Activated naive CD4-positive, alpha-beta T cell treated with anti-CD3 and anti-CD28 coated beads for 36 hours (primary cell): ENCODE results near the gene POLE. TPM values are rescaled to one million over a fixed set of nuclear protein-coding genes. Genes with fewer than 3 reads are reported as not detected.

Experiments
- CTCF ChIA-PET: fragments of 350-600 bp; sonication (Branson Sonifier 250); formaldehyde crosslinking; loops from one replicate; lab custom pipeline; 2021; ENCODE audit warnings: antibody characterized with exemption; lab: Charles Lee
- DNase-seq: peaks from one replicate; pipeline ENCODE4 v3.0.0-alpha.2; 2020
- H3K27ac Mint-ChIP-seq: one replicate; pipeline ENCODE4 v1.8.0; 2021; ENCODE audit warnings: mild to moderate bottlenecking, mixed read lengths
- H3K27me3 Mint-ChIP-seq: one replicate; pipeline ENCODE4 v1.8.0; 2021; ENCODE audit warnings: low read depth, mixed read lengths
- H3K36me3 Mint-ChIP-seq: one replicate; pipeline ENCODE4 v1.8.0; 2021; ENCODE audit warnings: low read depth, mixed read lengths
- H3K4me1 Mint-ChIP-seq: one replicate; pipeline ENCODE4 v1.8.0; 2021; ENCODE audit warnings: low read depth, mixed read lengths
- H3K4me3 Mint-ChIP-seq: one replicate; pipeline ENCODE4 v1.8.0; 2021; ENCODE audit warnings: mild to moderate bottlenecking, moderate library complexity, mixed read lengths
- H3K9me3 Mint-ChIP-seq: one replicate; pipeline ENCODE4 v1.8.0; 2021; ENCODE audit warnings: mixed read lengths
- intact Hi-C: fragments of 100-400 bp; cut with micrococcal nuclease; formaldehyde crosslinking; loops from one replicate; pipeline ENCODE4 v1.15.1; 2023
- total RNA-seq, 2 experiments: library from RNA; stranded (reverse); gene quantifications; one replicate each; pipeline ENCODE4 v1.2.3, GENCODE V29; 2021

The POLE gene
- total RNA-seq, 2 experiments from 2014 or later = 118 to 121 TPM

DNA sequence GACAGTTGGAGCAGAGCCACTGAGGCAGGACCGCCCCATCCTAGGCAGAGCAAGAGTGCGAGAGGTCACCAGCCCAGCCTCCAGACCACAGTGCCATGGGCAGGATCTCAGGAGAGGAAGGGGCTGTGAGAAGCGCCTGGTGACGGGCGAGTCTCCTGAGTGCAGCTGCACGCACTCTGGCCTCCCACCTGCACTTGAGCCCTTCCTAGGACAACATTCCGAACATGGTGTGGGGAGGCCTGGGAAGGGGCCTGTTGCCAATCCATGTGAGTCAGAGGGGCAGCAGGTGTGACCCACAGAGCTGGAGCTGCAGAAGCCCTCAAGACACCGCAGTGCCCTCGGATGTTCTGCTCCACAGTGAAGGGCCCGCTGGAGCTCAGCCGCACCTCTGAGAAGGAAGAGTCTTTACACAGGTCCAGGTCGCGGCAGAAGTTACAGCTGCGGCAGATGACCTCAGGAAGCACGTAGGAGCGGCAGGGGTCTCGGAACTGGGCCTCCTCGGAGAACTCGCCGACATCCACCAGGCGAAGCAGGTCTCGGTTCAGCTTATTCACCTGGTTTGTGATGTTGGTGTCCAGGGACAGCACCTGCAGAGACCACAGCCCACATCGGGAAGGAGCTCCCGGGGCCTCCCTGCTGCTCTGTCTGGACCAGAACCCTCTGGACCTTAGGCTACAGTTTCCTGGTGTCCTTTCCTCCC lies 61.3 kb downstream of the POLE start:
- H3K36me3 Mint-ChIP-seq = peaks cover 23% of the 10 kb centered on the region
- intact Hi-C loops = no loop called here
- no peak overlapping the region for H3K4me3 Mint-ChIP-seq
- H3K4me1 Mint-ChIP-seq = peaks cover 1% of the 10 kb centered on the region
- no peak overlapping the region for H3K27ac Mint-ChIP-seq
- H3K27me3 Mint-ChIP-seq = peaks cover 1% of the 10 kb centered on the region
- CTCF ChIA-PET = interaction anchor here (1.0 kb wide), 1 partner anchor 65 kb away, joined by 3 read pairs; no protein-coding TSS in a partner anchor
- H3K9me3 Mint-ChIP-seq = no peaks in the 10 kb centered on the region
- no peak for DNase-seq

DNA sequence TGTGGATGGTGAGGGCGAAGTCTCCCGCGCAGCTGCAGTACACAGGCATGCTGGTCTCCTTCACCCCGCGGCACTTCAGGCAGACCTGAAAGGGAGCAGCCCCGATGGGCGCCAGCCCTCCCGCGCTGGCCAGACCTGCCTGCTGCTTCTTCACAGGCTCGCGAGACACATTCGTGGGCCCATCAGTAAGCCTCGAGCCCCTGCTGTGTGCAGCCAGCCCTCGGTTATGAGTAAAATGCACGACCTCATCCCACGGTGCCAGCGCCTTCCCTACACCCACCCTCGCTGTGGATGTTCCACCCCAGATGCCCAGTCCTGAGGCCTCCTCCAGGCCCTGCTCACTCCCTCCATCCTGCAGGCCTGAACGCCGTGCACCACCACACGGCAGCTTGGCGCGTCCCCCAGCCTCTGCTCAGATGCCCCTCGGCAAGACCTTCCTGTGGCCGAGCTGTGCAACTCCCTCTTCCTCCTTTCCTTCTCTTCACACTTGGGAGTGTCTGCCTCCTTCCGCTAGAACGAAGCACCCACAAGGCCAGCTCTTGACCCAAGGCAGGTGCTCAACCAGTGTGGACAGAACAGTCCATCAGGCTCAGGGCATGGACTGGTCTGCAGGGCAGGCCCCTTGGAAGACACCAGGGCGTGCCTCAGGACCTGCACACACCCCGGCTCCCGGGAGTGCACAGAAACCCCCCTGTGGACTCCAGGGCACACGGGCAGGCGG lies 62.1 kb downstream of the POLE start:
- no peak overlapping the region for H3K27ac Mint-ChIP-seq
- H3K4me1 Mint-ChIP-seq = peaks cover 1% of the 10 kb centered on the region
- CTCF ChIA-PET = interaction anchor here (1.0 kb wide), 1 partner anchor 64 kb away, joined by 3 read pairs; no protein-coding TSS in a partner anchor
- H3K27me3 Mint-ChIP-seq = peaks cover 2% of the 10 kb centered on the region
- H3K9me3 Mint-ChIP-seq = no peaks in the 10 kb centered on the region
- no peak for DNase-seq
- no peak overlapping the region for H3K4me3 Mint-ChIP-seq
- intact Hi-C loops = no loop called here
- peaks cover 19% of the 10 kb centered on the region for H3K36me3 Mint-ChIP-seq

DNA sequence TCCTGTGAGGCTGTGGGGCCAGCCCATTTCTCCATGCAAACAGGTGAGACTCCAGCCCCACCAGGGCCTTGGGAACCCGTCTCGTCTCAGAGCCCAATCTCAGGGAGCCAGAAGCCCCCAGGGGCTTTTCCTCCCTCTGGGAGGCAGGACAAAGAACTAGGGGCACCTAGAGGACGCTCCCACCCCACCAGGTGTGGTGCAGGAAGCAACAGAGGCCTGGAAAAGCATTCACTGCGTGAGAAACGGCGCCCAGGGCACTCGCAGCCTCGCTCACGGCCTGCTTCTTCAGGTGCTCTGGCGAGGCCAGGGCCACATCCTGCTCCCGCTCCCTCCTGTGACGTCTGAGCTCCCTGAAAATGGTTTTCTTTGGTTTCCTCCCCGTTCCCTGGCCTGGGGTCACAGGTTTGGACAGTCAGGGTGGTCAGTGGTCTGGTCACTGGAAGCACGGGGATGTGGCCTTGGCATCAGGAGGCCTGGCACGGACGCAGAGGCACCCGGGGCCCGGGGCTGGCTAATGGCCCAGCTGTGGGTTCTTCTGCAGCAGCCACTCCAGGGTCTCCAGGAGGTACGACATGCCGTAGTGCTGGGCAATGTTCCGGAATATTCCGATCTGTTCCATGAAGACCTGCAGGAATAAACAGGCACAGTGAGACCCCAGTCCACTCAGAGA lies 62.8 kb downstream of the POLE start:
- Mint-ChIP-seq H3K27ac (no peak overlapping the region), H3K9me3 (no peaks in the 10 kb centered on the region), H3K36me3 (peaks cover 12% of the 10 kb centered on the region), H3K4me3 (no peak overlapping the region), H3K4me1 (peaks cover 1% of the 10 kb centered on the region), H3K27me3 (peaks cover 2% of the 10 kb centered on the region)
- no peak for DNase-seq
- CTCF ChIA-PET = no interaction called here
- intact Hi-C loops = no loop called here

DNA sequence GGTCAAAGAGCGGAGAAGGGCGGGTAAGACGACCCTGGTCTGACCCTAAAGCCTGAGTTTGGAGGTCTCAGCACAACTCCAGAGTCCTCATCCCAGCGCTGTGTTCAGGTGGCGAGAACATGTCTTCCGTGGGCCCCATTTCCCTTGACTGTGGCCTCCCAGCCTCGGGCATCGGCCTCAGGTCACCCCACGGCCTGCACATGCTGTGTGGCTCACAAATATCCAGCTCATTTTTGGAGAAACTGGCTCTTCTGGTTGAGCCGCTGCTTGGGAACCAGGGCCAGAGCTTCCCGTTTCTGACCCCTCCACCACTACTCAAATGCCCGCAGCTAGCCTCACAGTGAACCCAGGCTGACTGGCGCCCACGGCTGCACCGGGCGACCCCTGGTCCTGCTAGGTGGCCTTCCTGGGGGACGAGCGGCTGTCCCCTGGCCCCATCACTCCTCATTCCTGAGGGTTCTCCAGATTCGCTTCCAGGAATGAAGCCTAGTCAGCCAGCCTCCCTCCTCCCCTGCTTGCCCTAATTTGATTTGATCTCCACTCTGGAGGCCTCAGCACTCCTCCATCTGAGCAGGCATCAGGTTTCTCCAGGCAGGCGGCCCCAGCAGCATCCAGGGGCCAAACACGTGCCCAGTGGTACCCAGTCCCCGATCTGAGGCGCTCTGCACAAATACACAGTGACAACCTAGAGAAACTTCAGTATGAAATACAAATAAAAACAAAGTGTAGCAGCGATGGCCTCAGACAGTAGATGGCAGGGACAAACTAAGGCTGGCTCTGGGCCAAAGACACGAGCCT lies 63.9 kb downstream of the POLE start:
- Mint-ChIP-seq H3K4me1 (peaks cover 1% of the 10 kb centered on the region), H3K36me3 (peaks cover 10% of the 10 kb centered on the region), H3K4me3 (no peak overlapping the region), H3K27me3 (peaks cover 2% of the 10 kb centered on the region), H3K27ac (peak overlapping the region; percentile 18), H3K9me3 (no peaks in the 10 kb centered on the region)
- CTCF ChIA-PET = interaction anchor here (1.0 kb wide), 1 partner anchor 8 kb away, joined by 3 read pairs; no protein-coding TSS in a partner anchor
- intact Hi-C loops = no loop called here
- DNase-seq = no peak

DNA sequence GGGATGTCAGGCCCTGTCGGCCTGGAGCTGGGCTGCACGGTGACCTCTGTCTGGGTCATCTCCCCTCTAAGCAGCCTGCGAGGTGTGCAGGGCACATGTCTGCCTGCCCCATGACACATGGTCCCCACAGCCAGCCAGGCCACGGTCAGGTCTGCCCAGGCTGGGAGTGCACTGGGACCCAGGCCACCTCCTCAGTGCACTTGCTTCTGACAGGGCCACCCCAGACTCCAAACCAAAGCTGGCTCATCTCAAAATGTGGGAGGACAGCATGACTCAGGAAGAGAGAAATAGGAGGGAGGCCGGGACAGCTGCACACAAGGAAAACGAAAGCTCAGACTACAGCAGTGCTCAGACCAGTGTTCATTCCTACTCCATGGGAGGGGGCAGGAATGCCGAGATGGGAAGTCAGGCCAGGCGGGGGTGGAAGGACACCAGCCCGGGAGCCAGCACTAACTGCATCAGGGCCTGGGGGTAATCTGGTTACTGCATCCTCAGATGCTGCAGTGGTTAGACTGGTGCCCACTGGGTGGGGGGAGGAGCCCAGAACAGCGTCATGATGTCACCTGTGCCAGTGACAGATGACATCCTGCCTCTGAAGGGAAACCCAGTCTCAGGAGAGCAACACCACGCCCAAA lies 64.6 kb downstream of the POLE start:
- CTCF ChIA-PET = interaction anchor here (1.0 kb wide), 1 partner anchor 8 kb away, joined by 3 read pairs; no protein-coding TSS in a partner anchor
- no peak overlapping the region for H3K4me3 Mint-ChIP-seq
- peaks cover 6% of the 10 kb centered on the region for H3K4me1 Mint-ChIP-seq
- intact Hi-C loops = no loop called here
- peaks cover 9% of the 10 kb centered on the region for H3K27me3 Mint-ChIP-seq
- DNase-seq = no peak
- H3K27ac Mint-ChIP-seq = no peak overlapping the region
- no peaks in the 10 kb centered on the region for H3K9me3 Mint-ChIP-seq
- H3K36me3 Mint-ChIP-seq = peaks cover 7% of the 10 kb centered on the region

DNA sequence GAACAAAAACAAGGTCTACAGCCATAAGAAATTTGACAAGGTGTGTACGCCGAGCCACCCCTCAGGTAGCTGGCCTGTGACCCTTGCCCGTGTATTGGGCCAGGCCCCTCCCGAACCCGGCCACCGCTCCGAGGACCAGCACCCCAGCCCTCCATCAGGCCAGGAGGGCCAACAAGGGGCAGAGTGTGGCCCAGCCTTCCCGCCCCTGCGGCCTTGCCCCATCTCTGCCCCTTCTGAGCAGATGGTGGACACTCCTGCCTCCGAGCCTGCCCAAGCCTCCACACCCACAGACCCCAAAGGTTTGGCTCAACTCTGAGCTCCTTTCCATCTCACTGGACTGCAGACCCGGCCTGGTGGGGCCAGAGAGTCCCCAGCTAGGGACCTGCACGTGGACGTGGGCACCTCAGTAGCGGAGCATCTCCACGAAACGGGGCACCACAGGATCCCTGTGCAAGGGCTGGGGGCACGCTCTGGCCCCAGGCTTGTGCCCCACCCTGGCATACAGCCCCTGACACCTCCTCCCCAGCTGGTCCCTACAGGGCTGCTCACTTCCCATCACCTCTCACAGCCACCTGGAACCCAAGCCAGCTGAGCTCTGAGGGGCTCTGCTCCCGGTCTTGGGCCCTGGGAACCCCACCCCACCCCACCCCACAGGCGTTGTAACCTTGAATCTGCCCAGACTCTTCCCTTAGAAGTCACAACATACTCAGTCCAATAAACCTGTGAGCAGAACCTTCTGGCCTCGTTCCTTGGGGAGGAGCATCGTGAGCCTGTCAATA lies 65.3 kb downstream of the POLE start:
- no peak for DNase-seq
- Mint-ChIP-seq H3K27me3 (peaks cover 14% of the 10 kb centered on the region), H3K4me1 (peaks cover 7% of the 10 kb centered on the region), H3K36me3 (peaks cover 7% of the 10 kb centered on the region), H3K9me3 (peaks cover 2% of the 10 kb centered on the region), H3K4me3 (no peak overlapping the region), H3K27ac (no peak overlapping the region)
- intact Hi-C loops = no loop called here
- CTCF ChIA-PET = no interaction called here

DNA sequence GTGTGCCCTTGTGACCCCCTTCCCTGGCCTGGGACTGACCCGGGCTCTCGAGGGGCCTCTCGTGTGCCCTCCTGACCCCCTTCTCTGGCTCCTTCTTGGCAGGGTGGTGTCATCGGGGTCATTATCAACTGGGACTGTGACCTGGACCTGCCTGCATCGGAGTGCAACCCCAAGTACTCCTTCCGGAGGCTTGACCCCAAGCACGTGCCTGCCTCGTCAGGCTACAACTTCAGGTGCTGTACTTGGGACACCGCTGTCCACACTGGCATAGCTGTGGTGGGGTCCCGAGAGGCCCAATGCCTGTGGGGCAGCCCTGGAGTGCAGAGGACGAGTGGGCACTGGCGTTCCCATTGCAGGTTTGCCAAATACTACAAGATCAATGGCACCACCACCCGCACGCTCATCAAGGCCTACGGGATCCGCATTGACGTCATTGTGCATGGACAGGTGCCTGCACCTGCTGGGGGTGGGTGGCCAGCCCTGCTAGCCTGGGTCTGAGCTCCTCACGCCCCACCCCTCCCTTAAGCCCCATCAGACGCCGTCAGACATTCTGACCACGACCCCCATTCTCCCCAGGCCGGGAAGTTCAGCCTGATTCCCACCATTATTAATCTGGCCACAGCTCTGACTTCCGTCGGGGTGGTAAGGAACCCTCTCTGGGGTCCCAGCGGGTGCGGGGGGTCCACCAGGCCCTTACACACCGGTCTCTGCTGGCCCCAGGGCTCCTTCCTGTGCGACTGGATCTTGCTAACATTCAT lies 66.1 kb downstream of the POLE start:
- peaks cover 7% of the 10 kb centered on the region for H3K4me1 Mint-ChIP-seq
- H3K4me3 Mint-ChIP-seq = no peak overlapping the region
- DNase-seq = no peak
- peaks cover 5% of the 10 kb centered on the region for H3K9me3 Mint-ChIP-seq
- H3K27me3 Mint-ChIP-seq = peaks cover 19% of the 10 kb centered on the region
- CTCF ChIA-PET = no interaction called here
- no peak overlapping the region for H3K27ac Mint-ChIP-seq
- intact Hi-C loops = no loop called here
- peaks cover 7% of the 10 kb centered on the region for H3K36me3 Mint-ChIP-seq

DNA sequence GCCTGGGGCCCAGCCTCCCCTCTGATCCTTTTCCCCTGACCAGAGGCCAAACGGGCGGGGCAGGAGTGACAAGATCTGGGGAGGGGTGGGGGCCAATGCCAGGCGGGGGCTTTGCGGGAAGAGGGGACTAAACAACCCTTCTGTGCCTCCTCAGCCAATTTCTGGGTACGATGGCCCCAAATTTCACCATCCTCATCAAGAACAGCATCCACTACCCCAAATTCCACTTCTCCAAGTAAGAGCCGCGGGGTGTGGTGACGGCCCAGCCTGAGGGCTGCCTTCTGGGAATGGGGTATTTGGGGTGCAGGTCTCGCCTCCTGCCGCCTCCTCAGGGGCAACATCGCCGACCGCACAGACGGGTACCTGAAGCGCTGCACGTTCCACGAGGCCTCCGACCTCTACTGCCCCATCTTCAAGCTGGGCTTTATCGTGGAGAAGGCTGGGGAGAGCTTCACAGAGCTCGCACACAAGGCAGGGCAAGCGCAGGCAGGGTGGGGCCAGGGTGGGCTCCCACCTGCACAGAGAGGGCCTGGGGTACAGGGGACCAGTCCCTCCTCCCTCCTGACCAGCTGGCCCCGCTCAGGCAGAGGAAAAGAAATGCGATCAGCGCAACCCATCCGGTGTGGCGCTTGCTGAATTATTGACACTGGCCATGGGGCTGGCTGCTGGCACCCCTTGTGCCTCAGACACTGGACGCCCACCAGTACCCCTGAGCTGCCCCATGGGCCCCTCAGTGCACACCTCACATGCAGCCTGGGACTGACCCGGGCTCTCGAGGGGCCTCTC lies 66.8 kb downstream of the POLE start:
- H3K9me3 Mint-ChIP-seq = peaks cover 5% of the 10 kb centered on the region
- H3K27me3 Mint-ChIP-seq = peaks cover 24% of the 10 kb centered on the region
- H3K4me1 Mint-ChIP-seq = peaks cover 7% of the 10 kb centered on the region
- intact Hi-C loops = no loop called here
- H3K4me3 Mint-ChIP-seq = no peak overlapping the region
- CTCF ChIA-PET = no interaction called here
- DNase-seq = no peak
- no peak overlapping the region for H3K27ac Mint-ChIP-seq
- peaks cover 4% of the 10 kb centered on the region for H3K36me3 Mint-ChIP-seq

DNA sequence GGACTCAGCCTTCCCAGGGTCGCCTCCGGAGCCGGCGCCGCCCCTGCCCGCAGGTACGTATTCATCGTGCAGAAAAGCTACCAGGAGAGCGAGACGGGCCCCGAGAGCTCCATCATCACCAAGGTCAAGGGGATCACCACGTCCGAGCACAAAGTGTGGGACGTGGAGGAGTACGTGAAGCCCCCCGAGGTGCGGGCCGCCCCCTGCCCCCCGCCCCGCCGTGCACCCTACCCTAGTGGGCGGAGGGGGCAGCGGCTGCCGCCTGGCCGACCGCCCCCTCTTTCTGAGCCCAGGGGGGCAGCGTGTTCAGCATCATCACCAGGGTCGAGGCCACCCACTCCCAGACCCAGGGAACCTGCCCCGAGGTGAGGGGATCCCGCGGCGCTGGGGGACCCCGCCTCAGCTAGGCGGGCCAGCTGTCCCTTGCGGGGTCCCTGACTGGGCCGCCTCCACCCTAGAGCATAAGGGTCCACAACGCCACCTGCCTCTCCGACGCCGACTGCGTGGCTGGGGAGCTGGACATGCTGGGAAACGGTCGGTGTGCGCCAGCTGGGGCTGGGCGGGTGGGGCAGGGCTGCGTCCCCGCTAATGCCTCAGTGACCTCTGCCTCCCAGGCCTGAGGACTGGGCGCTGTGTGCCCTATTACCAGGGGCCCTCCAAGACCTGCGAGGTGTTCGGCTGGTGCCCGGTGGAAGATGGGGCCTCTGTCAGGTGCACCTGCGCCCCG lies 67.6 kb downstream of the POLE start:
- Mint-ChIP-seq H3K27me3 (peaks cover 29% of the 10 kb centered on the region), H3K27ac (no peak overlapping the region), H3K4me3 (no peak overlapping the region), H3K9me3 (peaks cover 5% of the 10 kb centered on the region), H3K36me3 (peaks cover 2% of the 10 kb centered on the region), H3K4me1 (peaks cover 8% of the 10 kb centered on the region)
- DNase-seq = no peak
- intact Hi-C loops = no loop called here
- CTCF ChIA-PET = no interaction called here

DNA sequence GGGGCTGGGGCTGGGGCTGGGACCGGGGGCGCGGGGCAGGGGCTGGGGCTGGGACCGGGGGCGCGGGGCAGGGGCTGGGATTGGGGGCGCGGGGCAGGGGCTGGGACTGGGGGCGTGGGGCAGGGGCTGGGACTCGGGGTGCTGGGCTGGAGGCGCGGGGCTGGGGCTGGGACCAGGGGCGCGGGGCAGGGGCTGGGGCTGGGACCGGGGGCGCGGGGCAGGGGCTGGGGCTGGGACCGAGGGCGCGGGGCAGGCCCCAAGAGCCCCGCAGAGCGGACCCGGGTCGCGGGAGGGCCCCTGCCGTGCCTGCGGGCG lies 68.1 kb downstream of the POLE start:
- no peak for DNase-seq
- no peak overlapping the region for H3K27ac Mint-ChIP-seq
- H3K4me1 Mint-ChIP-seq = peaks cover 8% of the 10 kb centered on the region
- intact Hi-C loops = no loop called here
- H3K9me3 Mint-ChIP-seq = peaks cover 5% of the 10 kb centered on the region
- H3K4me3 Mint-ChIP-seq = no peak overlapping the region
- peaks cover 29% of the 10 kb centered on the region for H3K27me3 Mint-ChIP-seq
- CTCF ChIA-PET = no interaction called here
- peaks cover 2% of the 10 kb centered on the region for H3K36me3 Mint-ChIP-seq
